GM19468 (cell line): Measurements from ENCODE around the gene GPR157.
"Not testable (repeated sequence)": the region's sequence is repeated elsewhere in the genome, so short reads cannot be mapped to it uniquely, and the experiment has no call there.

Experiments used
- ATAC-seq: cut with Tn5 transposase; IDR thresholded peaks from one replicate; pipeline ENCODE4 v1.9.1; 2021; ENCODE audit warnings: mild to moderate bottlenecking, moderate library complexity, moderate number of reproducible peaks; ENCODE audit not compliant: unreplicated experiment; ENCODE audit errors: extremely low read depth

The GPR157 gene

DNA sequence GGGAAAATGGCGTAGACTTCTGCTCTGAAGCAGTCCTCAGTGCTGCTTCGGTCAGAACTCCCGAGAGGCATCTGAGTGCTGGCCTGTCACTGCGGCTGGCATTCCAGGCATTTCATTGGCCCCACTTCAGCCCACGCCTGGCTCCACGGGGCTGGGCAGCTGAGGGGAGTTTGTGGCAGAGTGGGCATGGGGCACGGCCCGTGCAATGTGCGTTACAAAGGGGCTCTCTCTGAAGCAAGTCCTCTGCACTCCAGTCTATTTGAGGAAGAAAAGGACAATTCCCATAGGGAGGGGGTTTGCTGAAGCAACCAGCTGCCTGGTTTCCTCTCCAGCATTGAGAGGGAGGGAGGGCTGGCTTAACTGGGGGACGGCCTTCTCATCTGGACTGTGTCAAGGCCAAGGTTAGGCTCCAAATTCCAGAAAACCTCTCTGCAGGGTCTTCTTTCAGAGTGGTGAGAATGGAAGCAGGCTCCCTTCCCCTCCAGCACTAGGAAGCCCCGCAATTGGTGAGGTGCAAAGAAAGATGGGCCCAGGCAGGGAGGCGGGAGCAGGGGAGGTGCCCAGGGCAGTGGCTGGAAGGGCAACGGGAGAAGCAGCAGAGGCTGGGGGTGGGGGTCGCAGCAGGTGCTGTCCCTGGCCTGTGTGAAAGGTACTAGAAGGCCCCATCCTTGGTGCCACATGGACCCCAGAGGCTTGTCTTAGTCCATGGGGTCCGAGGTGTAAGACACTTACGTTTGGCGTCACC lies 21.1 kb upstream of the GPR157 start:
- no peak for ATAC-seq

DNA sequence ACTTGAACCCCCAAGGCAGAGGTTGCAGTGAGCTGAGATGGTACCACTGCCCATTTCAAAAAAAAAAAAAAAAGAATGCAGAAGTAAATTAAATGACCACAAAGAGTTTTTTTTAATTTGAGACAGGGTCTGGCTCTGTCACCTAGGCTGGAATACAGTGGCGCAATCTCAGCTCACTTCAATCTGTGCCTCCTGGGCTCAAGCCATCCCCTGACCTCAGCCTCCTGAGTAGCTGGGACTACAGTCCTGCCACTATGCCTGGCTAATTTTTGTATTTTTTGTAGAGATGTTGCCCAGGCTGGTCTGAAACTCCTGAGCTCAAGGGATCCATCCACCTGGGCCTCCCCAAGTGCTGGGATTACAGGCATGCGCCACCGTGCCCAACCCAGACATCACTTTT lies 20.2 kb upstream of the GPR157 start:
- ATAC-seq = no peak

DNA sequence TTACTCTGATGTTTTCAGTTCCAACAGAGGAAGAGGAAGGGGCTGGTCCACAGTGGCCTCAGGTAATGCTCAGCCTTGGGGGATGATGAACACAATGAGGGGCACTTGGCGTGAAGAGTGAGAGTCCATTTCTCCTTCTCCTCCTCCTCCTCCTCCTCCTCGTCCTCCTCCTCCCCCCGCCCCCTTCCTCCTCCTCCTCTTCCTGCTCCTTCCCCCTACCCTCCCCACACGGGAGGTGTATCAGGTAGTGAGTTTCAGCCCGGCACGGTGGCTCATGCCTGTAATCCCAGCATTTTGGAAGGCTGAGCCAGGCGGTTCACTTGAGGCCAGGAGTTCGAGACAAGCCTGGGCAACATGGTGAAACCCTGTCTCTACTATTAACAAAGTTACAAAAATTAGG lies 17.3 kb upstream of the GPR157 start:
- no peak for ATAC-seq

DNA sequence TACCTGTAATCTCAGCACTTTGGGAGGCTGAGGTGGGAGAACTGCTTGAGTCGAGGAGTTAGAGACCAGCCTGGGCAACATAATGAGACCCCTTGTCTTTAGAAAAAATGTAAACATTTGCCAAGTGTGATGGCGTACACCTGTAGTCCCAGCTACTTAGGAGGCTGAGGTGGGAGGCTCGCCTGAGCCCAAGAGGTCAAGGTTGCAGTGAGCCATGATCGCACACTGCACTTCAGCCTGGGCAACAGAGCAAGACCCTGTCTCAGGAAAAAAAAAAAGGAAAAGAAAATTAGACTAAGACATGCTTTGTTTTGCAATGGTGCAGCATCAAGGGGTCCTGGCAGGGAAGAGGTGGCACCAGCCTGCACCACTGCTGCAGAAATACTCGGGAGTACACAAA lies 16.8 kb upstream of the GPR157 start:
- no peak for ATAC-seq

DNA sequence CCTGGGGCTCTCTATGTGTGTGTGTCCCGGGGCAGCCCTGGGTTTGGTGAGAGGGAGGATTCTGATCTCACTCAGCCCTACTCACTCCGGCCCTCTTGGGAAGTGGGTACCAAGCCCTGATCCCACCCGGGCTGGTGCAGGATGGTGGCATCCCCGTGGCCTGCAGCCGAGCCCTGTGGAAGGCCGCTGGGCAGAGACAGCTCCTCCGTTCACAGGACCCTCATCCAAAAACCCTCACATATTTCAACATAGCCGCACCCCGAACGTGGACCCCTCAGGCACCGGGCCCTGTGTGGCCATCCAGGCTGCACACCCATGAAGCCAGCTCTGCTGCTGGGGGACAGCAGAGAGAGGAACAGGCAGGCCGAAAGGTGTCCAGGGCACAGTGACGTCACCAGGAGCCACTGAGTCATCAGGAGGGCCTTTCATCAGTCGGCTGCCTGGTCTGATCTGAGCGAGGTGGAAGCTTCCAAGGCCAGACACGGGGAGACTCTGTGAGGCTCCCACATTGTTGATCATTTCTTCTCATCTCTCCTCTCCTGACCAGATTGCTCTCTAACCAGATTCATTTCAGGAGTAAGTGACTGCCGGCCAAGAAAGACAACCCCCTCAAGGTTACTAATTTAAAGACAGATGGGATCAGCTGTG lies 16.2 kb upstream of the GPR157 start:
- ATAC-seq = no peak

DNA sequence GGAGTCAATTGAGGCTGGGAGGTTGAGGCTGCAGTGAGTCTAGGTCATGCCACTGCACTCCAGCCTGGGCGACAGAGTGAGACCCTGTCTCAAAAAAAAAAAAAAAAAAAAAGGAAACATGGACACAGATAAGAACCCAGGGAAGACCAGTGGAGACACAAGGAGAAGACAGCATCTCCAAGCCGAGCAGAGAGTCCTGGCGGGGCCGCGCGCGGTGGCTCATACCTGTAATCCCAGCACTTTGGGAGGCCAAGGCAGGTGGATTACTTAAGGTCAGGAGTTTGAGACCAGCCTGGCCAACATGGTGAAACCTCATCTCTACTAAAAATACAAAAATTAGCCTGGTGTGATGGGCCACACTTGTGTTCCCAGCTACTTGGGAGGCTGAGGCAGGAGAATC lies 15.6 kb upstream of the GPR157 start:
- ATAC-seq = not testable (repeated sequence)

DNA sequence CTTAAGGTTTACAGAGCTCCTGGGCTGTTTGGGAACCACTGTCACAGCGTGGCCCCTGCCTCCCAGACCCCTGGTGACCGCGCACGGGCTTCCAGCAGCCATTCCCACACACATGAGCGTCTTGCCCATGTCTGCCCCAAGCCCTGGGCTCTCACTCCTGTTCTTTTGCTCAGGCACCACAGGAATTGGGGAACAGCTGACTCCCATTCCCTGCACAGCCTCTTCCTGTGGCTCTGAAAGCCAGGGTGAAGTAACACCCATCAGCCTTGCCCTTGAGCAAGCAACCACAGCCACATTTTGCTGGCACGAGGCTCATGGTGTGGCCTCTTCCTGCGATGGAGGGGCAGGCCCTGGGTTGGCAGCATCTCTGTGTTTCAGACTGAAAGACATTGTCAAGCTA lies 14.3 kb upstream of the GPR157 start:
- ATAC-seq = no peak

DNA sequence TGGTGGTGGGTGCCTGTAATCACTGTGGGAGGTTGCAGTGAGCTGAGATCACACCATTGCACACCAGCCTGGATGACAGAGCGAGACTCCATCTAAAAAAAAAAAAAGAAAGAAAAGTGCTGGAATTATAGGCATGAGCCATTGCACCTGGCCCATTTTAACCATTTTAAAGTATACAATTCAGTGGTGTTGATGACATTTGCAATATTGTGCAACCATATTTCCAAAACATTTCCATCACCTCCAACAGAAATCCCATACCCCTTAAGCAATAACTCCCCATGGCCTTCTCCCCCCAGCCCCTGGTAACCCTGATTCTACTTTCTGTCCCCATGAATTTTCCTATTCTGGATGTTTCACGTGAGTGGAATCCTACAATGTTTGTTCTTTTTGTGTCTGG lies 11.0 kb upstream of the GPR157 start:
- ATAC-seq = no peak

DNA sequence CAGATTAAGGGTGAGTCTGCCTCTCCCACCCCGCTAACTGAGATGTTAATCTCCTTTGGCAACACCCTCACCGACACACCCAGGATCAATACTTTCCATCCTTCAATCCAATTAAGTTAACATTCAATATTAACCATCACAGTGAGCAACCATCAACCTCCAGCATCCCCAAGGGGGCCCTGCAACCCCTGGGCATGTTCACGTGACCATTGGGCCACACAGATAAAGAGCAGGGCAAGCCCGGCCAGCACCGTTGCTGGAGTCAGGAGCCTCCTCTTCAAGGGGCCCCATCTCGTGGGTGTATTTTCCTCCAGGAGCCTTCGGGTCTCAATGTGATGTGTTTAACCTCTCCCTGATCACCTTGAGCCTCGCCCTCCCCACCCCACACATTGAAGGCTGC lies 8.0 kb upstream of the GPR157 start:
- ATAC-seq = no peak

DNA sequence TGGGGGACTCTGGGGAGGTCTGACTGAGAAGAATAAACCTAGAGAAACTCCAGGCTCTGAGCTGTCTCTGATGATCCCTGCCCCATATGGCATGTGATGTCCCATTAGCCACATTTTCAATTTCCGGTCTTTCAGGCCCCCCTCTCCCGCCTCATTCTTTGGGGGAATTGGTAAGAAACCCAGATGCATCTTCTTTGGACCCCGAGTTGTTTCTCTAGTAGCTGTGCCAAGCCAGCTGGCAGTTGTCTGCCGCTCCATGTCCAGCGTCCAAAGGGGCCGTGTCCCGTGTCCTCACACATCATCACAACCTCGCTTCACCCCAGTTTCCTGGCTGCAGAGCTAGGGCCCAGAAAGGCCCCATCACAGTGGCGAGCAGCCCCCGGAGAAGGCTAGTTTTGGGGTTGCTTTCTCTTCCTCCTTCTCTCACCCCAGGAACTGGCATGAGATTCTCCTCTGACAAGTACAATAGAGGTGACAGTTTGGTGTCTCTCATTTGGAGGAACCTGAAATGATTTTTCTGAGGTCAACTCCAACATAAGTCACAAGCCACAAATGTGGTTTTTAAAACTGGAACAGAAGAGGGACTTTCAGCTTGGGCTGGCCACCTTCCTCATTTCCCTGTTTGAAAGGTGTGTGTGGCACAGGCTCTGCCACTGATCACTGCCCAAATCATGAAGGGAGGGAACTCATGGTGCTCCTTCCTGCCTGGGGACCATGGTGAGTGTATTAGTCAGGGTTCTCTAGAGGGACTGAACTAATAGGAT lies 6.4 kb upstream of the GPR157 start:
- ATAC-seq = no peak

DNA sequence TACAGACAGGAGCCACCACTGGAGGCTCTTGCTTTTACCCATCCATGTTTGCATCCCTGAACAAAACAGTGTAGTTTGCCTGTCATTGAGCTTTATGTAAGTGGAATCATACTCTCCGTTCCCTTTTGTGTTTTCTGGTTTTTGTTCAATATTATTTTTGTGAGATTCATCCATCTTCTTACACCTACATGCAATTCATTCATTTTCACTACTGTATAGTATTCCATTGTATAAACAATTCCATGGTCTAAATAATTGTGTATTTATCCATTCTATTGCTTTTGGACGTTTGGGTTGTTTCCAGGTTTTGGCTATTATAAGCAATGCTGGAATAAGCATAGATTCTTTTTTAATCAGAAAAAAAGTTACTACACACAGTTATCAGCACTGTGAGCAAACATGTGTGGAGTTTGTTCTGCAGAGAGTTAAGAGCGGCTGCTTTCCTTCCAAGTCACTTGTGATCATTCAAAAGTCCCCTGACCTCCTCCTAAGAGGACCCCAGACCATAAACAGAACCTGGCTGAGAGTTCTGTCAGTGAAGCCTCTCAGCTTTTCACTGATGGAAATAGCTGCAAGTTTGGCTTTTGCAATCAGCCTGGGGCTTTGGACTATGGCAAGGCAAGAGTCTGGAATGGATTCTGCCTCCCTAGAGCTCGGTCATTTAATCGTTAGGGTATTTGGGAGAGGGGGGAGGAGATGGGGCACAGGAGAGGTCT lies 5.1 kb upstream of the GPR157 start:
- no peak for ATAC-seq

DNA sequence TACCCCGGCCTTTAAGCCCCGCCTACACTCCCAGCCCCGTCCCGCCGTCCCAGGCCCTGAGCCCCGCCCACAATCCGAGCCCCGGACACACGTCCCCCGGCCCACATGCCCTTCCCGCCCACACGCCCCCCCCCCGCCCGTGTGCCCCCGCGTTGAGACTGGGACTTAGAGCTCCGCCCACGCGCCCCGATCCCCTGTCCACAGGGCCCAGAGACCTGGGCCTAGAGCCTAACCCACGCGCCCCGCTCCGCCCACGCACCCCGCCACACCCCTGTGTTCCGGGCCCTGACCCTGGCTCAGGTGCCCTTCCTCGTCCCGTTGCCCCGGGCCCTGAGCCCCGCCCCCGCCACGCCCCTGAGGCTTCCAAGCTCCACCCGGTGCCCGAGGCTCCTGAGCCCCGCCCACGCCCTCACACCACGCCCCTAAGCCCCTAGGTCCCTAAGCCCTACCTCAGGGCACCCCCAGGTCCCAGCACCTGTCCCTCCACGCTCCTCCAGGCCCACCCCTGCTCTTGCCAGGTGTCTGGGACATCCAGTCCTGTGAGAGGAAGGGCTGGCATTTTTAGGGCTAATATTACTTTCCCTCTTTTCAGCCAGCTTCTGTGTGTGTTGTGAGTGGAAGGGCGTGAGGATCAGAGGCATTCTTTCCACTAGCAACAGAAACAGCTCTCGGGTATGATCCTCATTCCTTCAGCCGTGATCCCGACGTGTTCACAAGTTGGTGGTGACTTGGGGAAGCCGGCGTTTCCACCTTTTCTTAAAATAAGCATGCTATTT lies 552 bp upstream of the GPR157 start:
- ATAC-seq = no peak

DNA sequence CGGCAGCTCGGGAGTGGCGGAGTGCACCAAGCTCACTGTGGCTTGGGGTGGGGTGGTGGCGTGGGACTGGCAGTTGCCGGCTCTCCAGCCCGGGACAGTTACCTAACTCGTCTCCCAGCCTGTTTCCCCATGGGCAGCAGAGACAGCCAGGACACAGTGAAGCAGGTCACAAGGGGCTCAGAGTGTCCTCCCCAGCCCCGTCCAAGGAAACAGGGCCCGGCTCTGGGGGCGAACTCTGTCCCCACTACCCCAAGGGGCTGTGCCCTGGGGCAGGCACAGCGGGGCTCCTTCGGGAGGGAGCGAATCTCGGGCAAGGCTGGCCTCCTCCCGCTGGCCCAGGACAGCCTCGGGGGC lies 759 bp downstream of the GPR157 start:
- no peak for ATAC-seq

DNA sequence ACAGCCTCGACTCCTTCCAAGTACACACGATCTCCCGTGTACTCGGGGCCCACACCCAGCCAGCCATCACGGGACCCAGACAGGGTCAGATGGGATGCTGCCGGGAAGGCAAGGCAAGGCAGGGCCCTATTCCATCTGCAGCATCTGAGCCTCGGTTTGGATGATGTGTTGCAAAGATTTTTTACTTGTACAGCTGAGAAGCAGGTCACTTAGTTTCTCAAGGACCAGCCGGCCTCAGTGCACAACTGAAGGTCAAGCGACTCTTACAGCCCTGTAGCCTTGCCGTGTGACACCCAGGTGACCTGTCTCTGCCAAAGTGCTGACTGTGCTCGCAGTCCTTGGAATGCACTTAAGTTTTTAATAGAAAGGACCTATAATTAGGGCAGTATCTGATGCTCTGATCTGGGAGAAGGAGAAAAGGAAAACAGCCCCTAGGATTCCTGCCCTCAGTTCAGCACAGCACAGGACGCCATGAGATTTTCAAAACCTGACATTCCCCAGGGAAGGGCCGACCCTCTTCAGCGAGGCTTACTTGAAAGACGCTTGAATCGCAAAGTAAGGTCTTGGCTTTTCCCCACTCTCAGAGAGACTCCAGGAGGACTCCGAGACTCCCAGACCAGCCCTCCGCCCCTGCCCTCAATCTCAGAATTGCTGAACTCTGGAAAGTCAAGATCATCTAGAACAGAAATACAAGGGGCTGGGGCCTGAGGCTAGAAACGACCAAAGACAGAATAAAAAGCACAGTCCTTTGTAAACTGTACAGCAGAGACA lies 1.3 kb downstream of the GPR157 start:
- ATAC-seq = no peak

DNA sequence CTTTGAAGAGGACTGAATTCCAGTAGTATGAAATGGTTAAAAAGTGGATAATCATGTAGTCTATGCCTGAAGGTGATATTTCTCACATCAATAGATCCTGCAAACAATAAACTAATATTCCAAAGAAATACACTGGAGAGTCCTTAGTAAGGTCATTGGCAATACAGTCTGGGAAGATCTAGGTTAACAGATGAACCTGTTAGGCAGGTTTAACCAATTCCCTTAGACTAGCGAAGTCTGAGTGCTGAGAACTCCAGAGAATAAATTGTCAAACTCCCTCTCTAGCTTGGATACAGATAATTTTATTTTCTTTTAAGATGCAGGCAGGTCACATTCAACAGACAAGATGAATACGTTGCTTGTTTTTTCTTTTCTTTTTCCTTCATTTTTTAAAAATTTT lies 2.4 kb downstream of the GPR157 start:
- no peak for ATAC-seq

DNA sequence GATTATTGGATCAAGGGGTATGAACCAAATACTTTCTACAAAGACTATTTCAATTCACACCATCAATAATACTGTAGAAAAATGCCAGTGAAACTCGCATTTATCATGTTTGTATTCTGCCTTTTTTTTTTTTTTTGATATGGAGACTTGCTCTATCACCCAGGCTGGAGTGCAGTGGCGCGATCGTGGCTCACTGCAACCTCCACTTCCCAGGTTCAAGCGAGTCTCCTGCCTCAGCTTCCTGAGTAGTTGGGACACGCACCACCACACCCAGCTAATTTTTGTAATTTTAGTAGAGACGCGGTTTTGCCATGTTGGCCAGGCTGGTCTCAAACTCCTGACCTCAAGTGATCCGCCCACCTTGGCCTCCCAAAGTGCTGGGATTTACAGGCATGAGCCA lies 3.1 kb downstream of the GPR157 start:
- not testable (repeated sequence) for ATAC-seq

DNA sequence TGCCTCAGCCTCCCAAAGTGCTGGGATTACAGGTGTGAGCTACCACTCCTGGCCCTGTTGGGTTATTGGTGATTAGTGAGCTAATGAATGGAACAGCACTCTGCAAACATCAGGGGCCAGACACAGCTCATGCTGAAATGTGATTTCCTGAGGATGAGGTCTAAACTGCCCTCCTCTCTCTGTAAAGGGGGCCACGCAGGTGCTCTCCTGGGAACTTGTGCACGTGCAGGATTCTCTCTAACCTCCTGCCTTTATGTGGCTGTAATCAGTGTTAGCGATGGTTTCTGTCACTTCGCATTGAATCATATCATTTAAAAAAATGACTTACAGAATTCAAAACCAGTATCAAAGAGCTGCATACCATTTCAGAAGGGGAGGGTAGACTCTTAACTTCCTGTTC lies 3.6 kb downstream of the GPR157 start:
- ATAC-seq = no peak

DNA sequence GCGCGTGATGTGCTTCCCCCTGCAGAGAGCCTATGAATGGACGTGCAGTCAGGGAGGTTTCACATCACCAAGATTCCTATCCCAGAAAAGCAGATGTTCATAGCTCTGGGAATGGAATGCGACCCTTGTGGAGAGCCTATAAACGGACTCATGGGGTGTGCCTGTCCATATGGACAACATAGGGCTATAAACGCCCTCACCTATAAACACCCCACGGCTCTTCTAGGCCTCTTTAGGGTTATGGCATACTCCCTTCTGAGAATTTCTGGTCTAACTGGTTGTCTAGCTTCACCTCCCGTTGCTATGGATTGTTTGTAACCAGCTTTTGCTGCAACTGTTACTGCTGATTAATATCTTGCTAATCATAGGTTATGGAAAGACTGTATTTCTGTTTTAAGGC lies 4.5 kb downstream of the GPR157 start:
- not testable (repeated sequence) for ATAC-seq

DNA sequence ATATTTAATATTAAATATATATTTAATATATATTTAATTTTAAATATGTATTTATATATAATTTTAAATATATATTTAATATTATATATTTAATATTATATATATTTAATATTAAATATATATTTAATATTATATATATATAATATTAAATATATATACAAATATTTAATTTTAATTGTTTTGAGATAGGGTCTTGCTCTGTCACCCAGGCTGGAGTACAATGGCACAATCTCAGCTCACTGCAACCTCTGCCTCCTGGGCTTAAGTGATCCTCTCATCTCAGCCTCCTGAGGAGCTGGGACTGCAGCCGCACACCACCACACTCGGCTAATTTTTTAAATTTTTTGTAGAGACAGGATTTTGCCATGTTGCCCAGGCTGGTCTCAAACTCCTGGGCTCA lies 5.2 kb downstream of the GPR157 start:
- ATAC-seq = not testable (repeated sequence)
